Skeletal muscle tissue (tissue), 4 donors: Measurements from ENCODE around the gene CDX2. TPM values are rescaled to one million over a fixed set of nuclear protein-coding genes. Genes with fewer than 3 reads are reported as not detected.

Experiments used
- H3K27ac ChIP-seq: one replicate; pipeline ENCODE4 v1.7.0; 2013; ENCODE audit warnings: mild to moderate bottlenecking, low read depth, low read length, inconsistent platforms
- H3K27me3 ChIP-seq, 3 donors: one replicate each; pipeline ENCODE4 v1.7.0; 2013; ENCODE audit warnings: low read length in 3 of 3; ENCODE audit not compliant: control insufficient read depth in 3 of 3, insufficient read depth in 3 of 3
- H3K36me3 ChIP-seq, 3 donors: one replicate each; pipeline ENCODE4 v1.7.0; 2013; ENCODE audit warnings: low read length in 3 of 3; ENCODE audit not compliant: control insufficient read depth in 3 of 3, insufficient read depth in 3 of 3
- H3K4me1 ChIP-seq, 3 donors: one replicate each; pipeline ENCODE4 v1.7.0; 2013; ENCODE audit warnings: low read length in 3 of 3, mild to moderate bottlenecking in 3 of 3; ENCODE audit not compliant: control insufficient read depth in 3 of 3, insufficient read depth in 3 of 3
- H3K4me3 ChIP-seq, 3 donors: one replicate each; pipeline ENCODE4 v1.7.0; 2013; ENCODE audit warnings: low read length in 3 of 3
- H3K9ac ChIP-seq, 3 donors: one replicate each; pipeline ENCODE4 v1.7.0; 2013; ENCODE audit warnings: low read length in 3 of 3, mild to moderate bottlenecking in 3 of 3, moderate library complexity in 2 of 3, low read depth in 1 of 3
- H3K9me3 ChIP-seq, 3 donors: one replicate each; pipeline ENCODE4 v1.7.0; 2013; ENCODE audit warnings: low read length in 3 of 3; ENCODE audit not compliant: control insufficient read depth in 3 of 3
- total RNA-seq: library from RNA; depleted of rRNA; stranded (reverse); fragments of >200 nt; gene quantifications from one replicate; pipeline ENCODE4 v1.2.3, GENCODE V29; 2014
- donor health status: Osteomylitis.

The CDX2 gene
- total RNA-seq, 1 donor from 2014 or later, result not detected

DNA sequence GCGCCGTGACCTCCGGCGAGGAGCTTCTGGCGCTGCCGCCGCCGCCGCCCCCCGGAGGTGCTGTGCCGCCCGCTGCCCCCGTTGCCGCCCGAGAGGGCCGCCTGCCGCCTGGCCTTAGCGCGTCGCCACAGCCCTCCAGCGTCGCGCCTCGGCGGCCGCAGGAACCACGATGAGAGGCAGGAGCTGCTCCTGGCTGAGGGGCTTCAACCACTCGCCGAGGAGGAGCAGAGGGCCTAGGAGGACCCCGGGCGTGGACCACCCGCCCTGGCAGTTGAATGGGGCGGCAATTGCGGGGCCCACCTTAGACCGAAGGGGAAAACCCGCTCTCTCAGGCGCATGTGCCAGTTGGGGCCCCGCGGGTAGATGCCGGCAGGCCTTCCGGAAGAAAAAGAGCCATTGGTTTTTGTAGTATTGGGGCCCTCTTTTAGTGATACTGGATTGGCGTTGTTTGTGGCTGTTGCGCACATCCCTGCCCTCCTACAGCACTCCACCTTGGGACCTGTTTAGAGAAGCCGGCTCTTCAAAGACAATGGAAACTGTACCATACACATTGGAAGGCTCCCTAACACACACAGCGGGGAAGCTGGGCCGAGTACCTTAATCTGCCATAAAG lies 44.5 kb downstream of the CDX2 start:
- Histone ChIP-seq H3K4me1 (peaks cover 14 to 34% (median 18%) of the 10 kb centered on the region in 3 donors), H3K4me3 (no peak overlapping the region), H3K27me3 (peaks cover 97 to 100% (median 98%) of the 10 kb centered on the region in 3 donors), H3K9me3 (no peaks in the 10 kb centered on the region), H3K27ac (no peak overlapping the region), H3K9ac (no peak overlapping the region), H3K36me3 (no peaks in the 10 kb centered on the region)

DNA sequence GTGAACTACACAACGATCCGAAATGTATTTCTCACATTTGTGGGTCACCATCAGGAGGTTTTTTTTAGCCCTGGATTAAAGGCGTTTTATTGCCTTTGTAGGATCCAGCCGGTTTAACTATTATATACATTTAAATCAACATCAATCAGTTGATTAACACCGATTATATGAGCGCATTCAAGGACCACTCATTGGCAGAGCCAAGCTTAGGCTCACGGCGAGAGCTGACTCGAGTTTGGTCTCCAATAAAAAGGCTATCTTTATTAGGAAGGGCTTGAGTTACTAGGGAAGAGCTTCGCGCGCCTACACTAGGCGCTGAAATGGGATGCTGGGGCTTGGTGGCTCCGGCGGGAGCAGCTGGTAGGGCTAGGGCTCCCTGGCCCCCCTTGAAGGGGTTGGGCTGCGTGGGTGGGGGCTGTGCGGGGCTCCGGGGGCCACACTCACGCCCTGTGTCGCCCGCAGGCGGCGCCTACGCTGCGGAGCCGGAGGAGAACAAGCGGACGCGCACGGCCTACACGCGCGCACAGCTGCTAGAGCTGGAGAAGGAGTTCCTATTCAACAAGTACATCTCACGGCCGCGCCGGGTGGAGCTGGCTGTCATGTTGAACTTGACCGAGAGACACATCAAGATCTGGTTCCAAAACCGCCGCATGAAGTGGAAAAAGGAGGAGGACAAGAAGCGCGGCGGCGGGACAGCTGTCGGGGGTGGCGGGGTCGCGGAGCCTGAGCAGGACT lies 45.2 kb downstream of the CDX2 start:
- H3K9me3 ChIP-seq, result no peaks in the 10 kb centered on the region
- H3K9ac ChIP-seq, result no peak overlapping the region
- H3K36me3 ChIP-seq, result no peaks in the 10 kb centered on the region
- peaks cover 95 to 99% (median 98%) of the 10 kb centered on the region in 3 donors for H3K27me3 ChIP-seq
- no peak overlapping the region for H3K4me3 ChIP-seq
- H3K27ac ChIP-seq, result no peak overlapping the region
- H3K4me1 ChIP-seq, result peaks cover 16 to 35% (median 17%) of the 10 kb centered on the region in 3 donors

DNA sequence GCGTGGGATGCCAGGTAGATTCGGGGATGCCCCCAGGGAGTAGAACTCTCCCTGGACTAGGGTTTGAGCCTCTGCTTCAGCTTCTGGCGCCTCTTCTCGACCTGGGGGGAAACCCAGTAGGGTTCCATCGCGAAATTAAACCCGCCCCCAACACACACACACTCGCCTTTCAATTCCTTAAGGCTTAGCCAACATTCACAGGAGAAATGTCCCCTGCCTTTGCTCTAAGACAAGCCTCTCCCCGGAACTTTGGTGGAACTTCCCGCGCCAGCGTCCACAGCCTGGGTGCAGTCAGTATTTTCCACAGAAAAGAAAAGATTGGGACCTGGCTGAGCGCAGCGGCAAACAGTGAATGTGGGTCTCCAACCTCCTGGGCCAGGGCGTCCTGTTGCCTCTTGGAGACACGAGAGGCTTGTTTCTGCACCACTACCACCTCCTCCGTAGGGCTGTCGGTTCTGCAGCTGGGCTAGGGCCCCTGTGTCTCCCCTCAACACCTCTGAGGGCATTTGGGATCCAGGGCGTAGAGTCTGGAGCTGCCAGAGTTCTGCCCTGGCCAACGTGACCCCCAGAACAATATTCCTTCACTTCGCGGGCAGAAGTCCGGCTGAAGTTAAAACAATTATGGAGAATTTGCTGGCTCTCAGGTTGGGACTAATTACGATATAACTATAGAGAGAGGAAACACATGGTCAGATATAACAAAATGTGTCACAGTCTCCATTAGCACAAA lies 46.1 kb downstream of the CDX2 start:
- Histone ChIP-seq H3K27me3 (peaks cover 95 to 99% (median 98%) of the 10 kb centered on the region in 3 donors), H3K9me3 (no peaks in the 10 kb centered on the region), H3K4me3 (no peak overlapping the region), H3K4me1 (peaks cover 16 to 35% (median 16%) of the 10 kb centered on the region in 3 donors), H3K36me3 (no peaks in the 10 kb centered on the region), H3K9ac (no peak overlapping the region), H3K27ac (no peak overlapping the region)

DNA sequence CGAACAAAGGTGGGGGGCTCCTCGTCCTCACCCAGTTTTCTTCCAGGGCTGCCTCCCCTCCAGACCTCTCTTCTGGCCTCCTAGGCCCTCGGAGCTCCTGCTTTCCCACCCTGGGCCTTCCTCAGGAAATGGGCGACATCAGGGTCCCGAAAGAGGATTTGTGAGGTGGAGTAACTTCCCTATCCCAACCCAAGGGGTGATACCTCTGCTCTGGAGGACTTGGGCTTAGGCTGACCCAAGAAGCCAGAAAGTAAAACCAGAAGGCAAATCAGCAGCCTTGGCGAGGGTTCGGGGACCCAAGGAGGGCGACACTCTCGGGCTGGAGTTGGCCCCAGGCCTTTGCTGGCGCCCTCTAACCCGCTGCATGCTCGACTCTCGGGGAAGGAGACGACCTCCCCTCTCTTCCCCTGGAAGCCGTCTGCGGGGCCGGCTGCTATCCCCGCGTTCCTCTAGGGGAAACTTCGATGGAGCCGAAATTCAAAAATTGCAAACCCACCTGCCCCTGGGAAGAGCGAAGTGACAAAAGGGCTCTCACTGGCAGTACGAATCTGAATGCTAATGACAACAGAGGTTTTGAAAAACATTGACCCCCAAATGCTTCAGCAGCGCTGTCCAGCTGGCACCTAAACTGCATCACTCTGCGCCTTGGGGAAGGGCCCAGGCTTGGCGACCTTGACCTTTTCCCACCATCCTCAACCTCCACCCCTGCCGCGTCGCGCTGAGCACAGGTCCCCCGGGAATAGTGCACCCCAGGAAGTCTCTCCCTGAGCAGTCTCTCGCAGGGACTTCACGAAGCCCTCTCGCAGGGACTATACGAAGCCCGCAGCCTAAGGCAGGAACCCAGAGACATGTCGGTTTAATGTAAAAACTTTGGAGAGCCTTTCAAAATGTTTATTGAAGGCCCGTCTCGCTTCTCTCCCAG lies 46.9 kb downstream of the CDX2 start:
- no peaks in the 10 kb centered on the region for H3K9me3 ChIP-seq
- peaks cover 95 to 99% (median 98%) of the 10 kb centered on the region in 3 donors for H3K27me3 ChIP-seq
- no peak overlapping the region for H3K4me3 ChIP-seq
- no peaks in the 10 kb centered on the region for H3K36me3 ChIP-seq
- no peak overlapping the region for H3K27ac ChIP-seq
- H3K9ac ChIP-seq, result no peak overlapping the region
- peaks cover 16 to 37% (median 19%) of the 10 kb centered on the region in 3 donors for H3K4me1 ChIP-seq

DNA sequence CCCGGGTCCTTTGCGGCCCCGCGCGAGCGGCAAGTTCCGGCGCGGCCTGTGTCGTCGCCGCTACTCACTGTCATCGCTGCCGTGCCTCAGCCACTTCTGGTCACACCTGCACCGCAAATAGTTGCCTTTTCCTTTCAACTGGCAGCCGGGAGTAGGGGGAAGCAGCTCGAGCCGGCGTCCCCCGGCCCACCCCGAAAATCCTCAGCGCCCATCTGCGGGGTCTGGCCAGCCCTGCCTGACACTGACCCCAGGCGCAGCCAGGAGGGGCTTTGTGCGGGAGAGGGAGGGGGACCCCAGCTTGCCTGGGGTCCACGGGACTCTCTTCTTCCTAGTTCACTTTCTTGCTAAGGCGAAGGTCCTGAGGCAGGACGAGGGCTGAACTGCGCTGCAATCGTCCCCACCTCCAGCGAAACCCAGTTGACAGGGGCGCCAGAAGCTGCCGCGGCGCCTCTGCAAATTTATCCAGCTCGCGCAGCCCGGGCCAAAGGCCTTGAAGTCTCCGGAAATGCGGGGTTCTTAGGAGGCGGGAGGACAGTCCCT lies 47.6 kb downstream of the CDX2 start:
- H3K4me3 ChIP-seq, result peak overlapping the region; percentile 45 to 67 (median 65)
- H3K36me3 ChIP-seq, result no peaks in the 10 kb centered on the region
- peaks cover 95 to 99% (median 98%) of the 10 kb centered on the region in 3 donors for H3K27me3 ChIP-seq
- no peak overlapping the region for H3K27ac ChIP-seq
- peaks cover 16 to 40% (median 20%) of the 10 kb centered on the region in 3 donors for H3K4me1 ChIP-seq
- no peaks in the 10 kb centered on the region for H3K9me3 ChIP-seq
- peak overlapping the region in 1 of 3 donors; percentile 50 for H3K9ac ChIP-seq

DNA sequence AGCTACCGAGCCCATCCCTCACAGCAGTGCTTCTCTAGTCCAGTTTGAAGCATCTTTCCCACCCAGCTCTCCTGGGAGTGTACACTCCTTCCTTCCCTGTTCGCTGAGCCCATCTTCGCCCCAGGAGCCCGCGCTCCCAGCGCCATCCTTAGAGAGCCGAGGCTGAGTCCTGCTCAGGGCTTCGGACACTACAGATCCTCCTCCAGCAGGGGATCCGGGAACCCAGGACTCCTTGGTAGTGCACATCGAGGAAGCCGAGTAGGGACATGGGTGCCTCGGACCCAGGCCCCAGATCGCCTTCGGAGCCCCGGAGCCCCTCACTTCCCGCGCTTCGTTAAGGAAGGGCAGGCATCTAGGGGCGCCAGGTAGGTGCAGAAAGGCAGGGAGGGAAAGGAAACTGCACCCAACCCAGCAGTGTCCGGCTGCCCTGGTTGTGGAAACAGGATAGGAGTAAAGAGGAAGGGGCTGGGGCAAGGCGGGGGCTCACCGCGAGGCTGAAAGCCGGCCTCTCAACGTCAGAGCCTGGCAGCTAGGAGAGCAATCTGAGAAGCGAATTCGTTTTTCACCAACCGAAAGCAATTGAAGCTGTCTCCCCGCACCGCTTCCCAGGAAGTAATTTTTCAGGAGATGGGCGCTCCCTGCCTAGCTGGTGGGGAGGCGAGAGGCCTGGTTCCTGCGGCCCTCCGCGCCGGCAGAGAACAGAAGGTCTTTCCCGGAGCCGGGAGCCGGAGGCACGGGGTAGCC lies 48.3 kb downstream of the CDX2 start:
- Histone ChIP-seq H3K9ac (peak overlapping the region in 2 of 3 donors; percentile 8 to 50), H3K4me1 (peaks cover 16 to 40% (median 20%) of the 10 kb centered on the region in 3 donors), H3K36me3 (no peaks in the 10 kb centered on the region), H3K4me3 (peak overlapping the region; percentile 45 to 67 (median 65)), H3K27ac (no peak overlapping the region), H3K9me3 (no peaks in the 10 kb centered on the region), H3K27me3 (peaks cover 93 to 98% (median 97%) of the 10 kb centered on the region in 3 donors)

DNA sequence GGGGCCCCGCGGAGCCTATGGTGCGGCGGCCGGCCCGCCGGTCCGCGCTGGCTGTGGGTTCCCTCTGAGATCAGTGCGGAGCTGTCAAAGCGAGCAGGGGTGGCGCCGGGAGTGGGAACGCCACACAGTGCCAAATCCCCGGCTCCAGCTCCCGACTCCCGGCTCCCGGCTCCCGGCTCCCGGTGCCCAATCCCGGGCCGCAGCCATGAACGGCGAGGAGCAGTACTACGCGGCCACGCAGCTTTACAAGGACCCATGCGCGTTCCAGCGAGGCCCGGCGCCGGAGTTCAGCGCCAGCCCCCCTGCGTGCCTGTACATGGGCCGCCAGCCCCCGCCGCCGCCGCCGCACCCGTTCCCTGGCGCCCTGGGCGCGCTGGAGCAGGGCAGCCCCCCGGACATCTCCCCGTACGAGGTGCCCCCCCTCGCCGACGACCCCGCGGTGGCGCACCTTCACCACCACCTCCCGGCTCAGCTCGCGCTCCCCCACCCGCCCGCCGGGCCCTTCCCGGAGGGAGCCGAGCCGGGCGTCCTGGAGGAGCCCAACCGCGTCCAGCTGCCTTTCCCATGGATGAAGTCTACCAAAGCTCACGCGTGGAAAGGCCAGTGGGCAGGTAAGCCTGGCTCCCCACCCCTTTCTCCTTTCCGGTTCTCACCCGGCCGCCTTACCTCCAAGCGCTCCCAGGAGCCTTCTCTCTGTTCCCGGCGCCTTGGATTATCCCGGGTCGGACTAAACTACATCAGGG lies 49.0 kb downstream of the CDX2 start, which contains the start of gene PDX1:
Gene PDX1 (plus strand): TSS at position 67 of the 743 bp plus-strand sequence. CDS start 139 bp downstream, at position 206.
- Histone ChIP-seq H3K9ac (peak within 1 kb of the TSS in 1 of 3 donors; percentile 8), H3K27ac (no peak within 1 kb of the TSS), H3K4me3 (peak within 1 kb of the TSS; percentile 45 to 67 (median 65)), H3K9me3 (peaks cover 0 to 2% (median 0%) of the 10 kb centered on the region in 3 donors), H3K27me3 (peaks cover 93 to 98% (median 97%) of the 10 kb centered on the region in 3 donors), H3K4me1 (peaks cover 16 to 40% (median 20%) of the 10 kb centered on the region in 3 donors), H3K36me3 (no peaks in the 10 kb centered on the region)

DNA sequence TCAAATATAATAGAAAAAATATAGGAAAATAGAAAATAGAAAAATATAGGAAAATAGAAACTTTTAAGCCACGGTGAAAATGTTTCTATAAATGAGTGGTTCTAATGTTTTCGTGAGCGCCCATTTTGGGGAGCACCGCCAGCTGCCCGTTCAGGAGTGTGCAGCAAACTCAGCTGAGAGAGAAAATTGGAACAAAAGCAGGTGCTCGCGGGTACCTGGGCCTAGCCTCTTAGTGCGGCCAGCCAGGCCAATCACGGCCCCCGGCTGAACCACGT lies 49.5 kb downstream of the CDX2 start:
- Histone ChIP-seq H3K36me3 (no peaks in the 10 kb centered on the region), H3K27ac (no peak overlapping the region), H3K4me1 (peaks cover 16 to 40% (median 20%) of the 10 kb centered on the region in 3 donors), H3K4me3 (peak overlapping the region in 2 of 3 donors; percentile 22 to 43), H3K27me3 (peaks cover 93 to 98% (median 93%) of the 10 kb centered on the region in 3 donors), H3K9ac (no peak overlapping the region), H3K9me3 (peaks cover 0 to 2% (median 0%) of the 10 kb centered on the region in 3 donors)
